H4 (cell line): ENCODE measurements around the gene PLEKHB2. TPM values are rescaled to one million over a fixed set of nuclear protein-coding genes. Genes with fewer than 3 reads are reported as not detected.
"Not testable (repeated sequence)": the region's sequence is repeated elsewhere in the genome, so short reads cannot be mapped to it uniquely, and the experiment has no call there.

Experiments
- DNase-seq: peaks from one replicate; pipeline ENCODE4 v3.0.0-alpha.2; 2015; ENCODE audit warnings: low spot score
- total RNA-seq: library from RNA; depleted of rRNA; stranded (reverse); fragments of >200 nt; shearing (Covaris generic); gene quantifications from 2 replicates; pipeline ENCODE4 v1.2.3, GENCODE V29; 2014; rRNA removed

Gene PLEKHB2, protein sequence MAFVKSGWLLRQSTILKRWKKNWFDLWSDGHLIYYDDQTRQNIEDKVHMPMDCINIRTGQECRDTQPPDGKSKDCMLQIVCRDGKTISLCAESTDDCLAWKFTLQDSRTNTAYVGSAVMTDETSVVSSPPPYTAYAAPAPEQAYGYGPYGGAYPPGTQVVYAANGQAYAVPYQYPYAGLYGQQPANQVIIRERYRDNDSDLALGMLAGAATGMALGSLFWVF
- 122 and 125 TPM in 2 replicates for total RNA-seq

DNA sequence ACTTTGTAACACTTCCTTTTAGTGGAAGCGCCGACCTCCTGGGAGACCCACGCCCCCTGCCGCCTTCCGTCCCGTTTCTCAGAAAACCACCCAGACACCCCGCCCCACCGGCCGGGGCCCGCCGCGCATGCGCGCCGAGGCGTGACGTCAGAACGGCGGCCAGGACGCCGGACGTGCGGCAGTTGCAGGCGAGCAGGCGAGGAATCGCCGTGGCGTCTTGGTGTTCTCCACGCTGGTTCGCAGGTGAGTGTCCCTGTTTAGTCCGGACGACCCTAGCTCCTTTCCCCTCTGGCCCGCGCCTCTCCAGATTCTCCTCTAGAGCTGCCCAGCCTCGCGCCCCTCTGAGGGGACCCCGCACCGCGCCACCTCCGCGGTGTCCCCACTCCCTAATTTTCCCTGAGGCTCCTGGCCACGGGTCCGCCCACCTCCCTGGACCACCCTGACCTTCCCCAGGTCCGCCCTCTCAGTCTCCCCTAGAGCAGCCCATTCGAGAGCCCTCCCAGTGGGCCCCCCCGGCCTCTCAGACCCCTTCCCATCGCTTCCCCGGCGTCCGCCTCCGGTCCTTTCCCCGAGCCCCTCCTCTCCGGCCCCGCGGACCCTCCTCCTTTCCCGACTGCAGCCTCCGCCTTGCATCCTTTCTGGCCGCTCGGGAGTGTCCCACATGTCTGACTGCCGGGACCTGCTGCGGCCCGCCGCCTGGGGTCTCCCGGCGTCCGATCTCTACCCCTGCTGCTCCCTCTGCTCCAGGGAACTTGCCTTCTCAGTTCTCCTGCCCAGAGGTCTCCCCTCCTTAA is at the start of gene PLEKHB2:
PLEKHB2 (plus strand) TSS at position 181 of the 794 bp plus-strand sequence. CDS start 15,606 bp downstream, outside the sequence.
- peak; percentile 78 for DNase-seq

DNA sequence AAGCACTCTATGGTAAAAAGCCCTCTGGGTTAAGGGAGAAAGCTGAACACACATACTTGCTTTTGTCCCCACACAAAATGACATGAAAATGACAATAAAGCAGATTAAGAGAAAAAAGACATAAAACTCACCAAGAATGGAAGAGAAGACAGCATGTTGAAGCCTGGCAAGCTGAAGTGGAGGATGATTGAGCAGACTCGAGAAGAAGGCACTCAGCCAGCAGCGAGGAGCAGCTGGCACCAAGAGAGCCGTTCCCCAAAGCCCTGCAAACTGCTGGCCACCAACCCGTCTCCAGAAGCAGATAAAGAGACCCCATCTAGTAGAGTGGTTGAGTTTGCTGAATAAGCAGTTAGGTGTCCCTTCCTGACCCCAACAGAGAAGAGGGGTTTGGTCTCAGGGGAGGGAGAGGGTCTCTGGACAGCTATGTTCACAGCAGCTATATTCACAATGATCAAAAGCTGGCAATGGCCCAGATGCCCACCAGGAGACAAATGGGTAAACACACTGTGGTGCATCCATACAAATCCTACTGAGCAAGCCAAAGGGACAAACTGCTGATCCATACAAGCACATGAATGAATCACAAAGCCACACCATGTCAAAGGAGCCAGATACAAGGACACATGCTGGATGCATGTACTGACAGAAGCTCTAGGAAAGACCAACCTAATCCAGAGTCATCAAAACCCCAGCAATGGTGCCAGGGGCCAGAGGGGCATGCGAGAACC is 48.8 kb upstream of the PLEKHB2 start:
- DNase-seq = no peak

DNA sequence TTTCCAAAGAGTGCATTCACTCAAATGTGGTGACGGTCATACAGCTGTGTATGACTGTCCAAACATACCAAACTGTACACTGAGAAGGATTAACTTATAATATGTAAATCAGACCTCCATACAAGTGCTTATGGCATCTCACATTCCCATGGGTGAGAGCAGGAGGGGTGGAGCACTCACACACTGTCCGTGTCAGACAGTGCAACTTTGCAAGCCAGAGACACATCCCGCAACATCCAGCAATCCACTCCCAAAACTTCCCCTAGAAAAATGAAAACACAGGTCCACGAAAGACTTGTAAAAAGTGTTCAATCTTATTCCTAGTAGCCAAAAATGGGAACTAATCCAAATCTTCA is 48.2 kb upstream of the PLEKHB2 start:
- no peak for DNase-seq

DNA sequence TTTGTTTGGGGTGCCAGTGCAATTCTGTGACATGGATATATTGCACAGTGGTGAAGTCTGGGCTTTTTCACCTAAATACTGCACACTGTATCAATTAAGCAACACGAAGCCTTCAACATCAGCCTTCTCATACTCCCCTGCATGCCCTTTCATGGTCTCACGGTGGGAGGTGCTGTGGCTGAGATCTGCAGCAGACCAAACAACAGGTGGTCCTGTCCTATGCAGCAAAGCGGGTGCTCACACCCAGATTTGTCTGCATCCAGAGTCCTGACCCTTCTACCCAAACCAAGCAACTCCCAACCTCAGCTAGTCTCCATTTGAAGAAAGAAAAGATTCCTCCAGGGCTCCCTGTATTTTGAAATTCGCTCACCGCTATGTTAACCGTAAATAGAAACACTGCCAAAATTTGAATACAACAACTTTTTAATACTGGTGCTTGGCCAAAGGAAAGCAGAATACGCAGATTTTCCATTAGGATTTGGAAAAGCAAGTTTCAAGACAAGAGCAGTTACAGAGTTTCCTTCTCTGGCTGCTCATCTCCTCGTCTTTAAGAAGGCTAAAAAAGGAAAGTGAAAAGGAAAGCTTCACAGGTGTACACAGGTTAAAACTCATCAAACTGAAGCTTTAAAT is 46.8 kb upstream of the PLEKHB2 start:
- no peak for DNase-seq

DNA sequence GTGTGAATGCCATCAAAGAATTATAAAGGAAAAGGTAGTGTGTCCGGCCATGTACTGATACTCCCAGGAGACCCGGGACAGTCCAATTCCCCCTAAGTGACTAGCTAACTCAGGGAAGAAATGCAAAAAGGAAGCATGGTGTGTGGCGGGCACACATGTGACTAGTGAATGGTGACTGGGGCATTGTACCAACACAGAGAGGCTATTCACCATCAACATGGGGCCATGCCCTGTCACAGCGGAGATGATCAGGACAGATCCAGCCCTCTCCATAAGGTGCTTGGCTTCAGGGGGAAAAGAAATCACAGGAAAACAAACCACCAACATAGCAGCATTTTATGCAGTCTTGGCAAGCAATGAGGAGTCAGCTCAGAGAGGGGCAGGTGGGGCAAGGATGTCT is 46.2 kb upstream of the PLEKHB2 start:
- no peak for DNase-seq

DNA sequence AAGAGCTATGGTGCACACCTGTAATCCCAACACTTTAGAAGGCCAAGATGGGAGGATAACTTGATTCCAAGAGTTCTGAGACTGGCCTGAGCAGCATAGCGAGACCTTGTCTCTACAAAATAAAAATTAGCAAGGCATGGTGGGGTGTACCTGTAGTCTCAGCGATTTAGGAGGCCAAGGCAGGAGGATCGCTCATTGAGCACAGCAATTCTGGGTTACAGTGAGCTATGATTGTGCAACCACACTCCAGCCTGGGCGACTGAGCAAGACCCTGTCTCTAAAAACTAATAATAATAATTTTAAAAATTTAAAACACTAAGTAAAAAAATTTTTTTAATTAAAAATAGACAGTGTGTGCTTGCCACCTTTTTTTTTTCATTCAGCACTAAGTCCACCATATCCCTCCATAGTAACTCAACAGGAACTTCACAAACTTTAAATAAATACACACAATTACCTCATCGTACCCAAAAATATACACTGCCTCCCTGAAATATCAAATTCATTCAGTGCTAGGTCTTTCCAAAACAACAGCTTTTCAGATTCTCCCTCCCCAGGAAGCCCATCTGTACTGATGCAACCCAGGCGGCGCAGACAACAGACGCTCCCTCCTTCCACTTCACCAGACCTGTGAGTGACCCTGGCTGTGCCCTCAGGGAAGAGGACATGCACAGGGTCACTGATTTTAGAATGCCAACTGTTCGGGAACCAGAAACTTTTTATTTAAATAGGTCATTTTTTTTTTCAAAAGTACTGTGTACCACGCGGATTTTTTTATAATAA is 41.4 kb upstream of the PLEKHB2 start:
- no peak for DNase-seq

DNA sequence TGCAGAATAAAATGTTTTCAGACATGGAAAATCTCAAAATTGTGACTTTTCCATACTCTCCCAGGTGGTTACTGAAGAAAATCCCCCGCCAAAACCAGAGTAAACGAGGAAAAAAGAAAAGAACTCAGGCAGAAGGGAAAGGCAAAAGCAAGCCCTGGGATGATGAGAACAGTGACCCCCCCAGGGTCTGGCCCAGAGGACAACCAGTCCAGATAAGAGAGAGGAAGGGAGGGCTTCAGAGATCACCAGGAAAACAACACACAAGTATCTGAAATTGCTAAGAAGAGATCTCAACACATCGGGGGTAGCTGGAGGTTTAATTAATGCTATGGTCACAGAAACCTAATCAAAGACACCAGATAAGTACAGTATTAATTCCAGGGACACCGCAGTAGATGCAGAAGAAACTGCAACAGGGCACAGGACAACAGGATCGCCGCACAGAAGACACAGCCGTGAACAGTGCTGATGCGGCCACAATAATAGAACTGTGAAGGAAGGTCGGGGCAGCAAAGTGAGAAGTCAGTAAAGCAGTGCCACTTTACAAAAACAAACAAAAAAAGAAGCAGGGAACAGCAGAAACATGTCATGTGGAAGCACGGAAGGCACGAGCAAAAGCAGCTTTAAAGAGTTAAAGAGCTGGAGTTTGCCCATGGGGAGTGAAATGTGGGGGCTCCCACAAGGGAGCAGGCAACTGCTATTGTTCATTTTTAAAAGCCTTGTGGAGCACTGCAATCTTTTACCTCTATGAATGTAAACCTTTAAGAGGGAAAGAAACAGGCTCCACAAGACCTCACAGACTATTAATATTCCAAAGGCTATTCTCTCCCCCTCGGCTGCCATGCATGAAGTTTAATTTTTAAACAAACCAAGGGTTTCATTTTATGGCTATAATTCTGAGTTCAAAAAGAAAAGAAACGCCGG is 40.3 kb upstream of the PLEKHB2 start:
- no peak for DNase-seq

DNA sequence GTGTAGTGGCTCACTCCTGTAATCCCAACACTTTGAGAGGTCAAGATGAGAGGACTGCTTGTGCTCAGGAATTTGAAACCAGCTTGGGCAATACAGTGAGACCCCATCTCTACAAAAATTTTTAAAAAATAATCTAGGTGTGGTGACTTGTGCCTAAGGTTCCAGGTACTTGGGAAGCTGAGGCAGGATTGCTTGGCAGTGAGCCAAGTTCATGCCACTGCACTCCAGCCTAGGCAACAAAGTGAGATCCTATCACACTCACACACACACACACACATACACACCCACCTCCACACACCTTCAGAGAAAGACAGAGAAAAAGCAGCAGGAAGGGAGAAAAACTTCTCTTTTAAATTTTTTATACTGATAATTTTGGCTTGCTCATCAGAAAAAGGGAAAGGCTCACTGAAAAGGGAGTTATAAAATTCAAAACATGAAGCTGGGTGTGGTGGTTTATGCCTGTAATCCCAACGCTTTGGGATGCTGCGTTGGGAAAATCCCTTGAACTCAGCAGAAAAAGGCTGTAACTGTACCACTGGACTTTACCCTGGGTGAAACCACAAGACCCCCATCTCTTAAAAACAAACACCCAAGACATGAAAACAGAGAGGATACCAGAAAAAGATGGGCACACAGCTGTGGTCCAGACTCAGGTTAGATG is 37.5 kb upstream of the PLEKHB2 start:
- no peak for DNase-seq

DNA sequence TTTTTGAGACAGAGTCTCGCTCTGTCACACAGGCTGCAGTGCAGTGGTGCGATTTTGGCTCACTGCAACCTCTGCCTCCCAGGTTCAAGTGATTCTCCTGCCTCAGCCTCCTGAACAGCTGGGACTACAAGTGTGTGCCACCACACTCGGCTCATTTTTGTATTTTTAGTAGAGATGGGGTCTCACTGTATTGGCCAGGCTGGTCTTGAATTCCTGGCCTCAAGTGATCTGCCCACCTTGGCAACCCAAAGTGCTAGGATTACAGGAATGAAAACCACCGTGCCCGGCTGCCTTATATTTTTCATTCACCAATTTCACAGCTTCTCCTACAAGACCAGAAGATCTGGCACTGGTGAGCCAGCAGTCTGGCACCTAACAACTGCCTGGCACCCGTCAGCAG is 37.0 kb upstream of the PLEKHB2 start:
- DNase-seq = not testable (repeated sequence)

DNA sequence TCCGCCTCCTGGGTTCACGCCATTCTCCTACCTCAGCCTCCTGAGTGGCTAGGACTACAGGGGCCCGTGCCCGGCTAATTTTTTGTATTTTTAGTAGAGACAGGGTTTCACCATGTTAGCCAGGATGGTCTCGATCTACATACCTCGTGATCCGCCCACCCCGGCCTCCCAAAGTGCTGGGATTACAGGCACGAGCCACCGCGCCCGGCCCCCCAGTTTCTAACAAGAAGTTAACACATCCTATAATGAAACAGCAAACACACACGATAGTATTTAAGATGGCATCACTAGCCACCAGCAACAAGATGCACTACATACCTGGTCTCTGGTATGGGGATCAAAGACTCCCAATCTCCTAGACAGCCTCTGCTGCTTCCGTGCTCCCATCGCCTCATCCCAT is 29.6 kb upstream of the PLEKHB2 start:
- DNase-seq = not testable (repeated sequence)

DNA sequence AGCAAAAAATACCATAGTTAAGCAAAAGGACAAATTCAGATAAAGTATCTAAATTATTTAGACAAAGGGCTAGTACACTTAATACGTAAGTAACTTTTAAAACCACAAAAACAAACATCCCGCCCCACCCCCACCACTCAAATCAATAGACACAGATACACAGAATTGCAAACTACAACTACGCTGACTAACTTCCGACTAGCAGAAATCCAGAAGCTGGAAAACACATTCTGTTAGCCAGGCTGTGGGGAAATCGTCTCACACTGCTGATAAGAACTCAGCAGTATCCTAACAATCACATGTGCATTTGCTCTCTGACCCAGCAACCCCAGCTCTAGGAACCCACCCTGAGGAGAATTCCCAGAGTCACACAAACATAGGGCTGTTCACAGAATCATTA is 28.4 kb upstream of the PLEKHB2 start:
- no peak for DNase-seq

DNA sequence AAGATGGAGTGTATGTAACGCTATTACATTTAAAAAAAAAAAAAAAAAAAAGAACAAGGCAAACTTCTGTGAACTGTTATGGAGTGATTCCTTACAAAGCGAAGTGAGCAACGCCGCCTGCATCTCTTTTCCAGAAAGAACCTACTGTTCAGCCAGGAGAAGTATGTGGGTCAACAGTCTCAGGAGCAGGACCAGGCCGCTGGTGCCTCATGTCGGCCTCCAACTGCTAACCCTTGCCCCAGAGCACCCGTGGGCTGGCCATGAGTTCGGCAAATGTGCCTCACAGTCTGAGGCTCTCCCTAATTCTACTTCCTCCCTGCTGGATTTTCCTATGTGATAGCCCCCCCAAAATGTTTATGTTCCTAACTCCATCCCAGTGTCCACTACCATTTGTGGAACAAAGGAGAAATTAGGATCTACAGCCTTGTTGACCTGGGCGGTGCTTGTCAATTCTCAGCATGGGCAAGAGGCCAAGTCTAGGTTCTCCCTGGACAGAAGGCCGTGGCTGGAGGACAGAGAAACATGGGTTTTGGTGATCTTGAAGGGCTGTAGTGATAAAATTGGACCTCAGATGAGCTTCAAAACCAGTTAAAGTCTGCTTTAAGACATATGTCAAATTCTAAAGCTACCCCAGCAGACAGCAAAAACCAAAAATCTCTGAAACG is 27.8 kb upstream of the PLEKHB2 start:
- DNase-seq = no peak

DNA sequence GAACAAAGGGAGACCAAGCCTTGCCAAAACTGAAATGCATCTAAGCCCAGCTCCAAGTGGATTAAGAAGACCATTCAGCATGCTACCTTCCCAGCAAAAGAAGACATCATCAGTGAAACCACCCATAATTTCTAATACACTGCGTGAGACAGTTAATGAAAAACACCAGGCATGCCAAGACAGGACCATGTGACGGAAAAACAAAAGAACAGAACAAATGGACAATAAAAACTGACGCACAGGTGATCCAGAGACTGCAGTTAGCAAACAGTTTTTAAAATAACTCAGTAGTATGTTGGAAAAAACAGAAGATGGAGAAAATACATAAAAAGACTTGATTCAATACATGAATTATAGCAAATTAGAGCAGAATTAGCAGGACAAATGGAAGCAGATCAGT is 27.2 kb upstream of the PLEKHB2 start:
- no peak for DNase-seq

DNA sequence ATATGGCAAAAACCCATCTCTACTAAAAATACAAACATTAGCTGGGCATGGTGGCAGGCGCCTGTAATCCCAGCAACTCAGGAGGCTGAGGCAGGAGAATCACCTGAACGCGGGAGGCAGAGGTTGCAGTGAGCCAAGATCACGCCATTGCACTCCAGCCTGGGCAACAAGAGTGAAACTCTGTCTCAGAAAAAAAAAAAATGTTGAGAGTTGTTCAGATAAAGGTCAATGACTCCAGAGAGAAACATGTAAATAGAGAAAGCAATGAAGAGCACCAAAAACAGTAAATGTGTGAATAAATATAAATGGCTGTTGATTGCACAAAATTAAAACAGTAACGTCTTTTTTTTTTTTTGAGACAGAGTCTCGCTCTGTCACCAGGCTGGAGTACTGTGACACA is 25.2 kb upstream of the PLEKHB2 start:
- not testable (repeated sequence) for DNase-seq

DNA sequence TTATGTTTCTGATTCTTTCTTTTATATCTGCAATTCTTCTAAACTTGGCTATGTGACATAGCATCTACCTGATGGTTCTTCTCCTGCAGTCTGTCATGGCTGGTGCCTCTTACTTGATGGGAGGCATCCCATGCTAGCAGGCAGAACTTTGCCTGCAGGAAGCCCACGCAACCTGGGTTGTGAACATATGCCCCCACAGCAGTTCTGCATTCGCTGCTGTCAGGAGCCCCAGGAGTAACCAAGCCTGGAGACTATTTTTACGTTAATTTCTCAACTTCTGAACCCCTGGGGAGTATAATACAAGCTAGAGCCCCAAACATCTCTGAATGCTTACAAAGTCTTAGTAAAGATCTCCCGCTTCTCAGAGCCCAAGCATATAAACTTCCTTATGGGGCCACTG is 23.9 kb upstream of the PLEKHB2 start:
- no peak for DNase-seq

DNA sequence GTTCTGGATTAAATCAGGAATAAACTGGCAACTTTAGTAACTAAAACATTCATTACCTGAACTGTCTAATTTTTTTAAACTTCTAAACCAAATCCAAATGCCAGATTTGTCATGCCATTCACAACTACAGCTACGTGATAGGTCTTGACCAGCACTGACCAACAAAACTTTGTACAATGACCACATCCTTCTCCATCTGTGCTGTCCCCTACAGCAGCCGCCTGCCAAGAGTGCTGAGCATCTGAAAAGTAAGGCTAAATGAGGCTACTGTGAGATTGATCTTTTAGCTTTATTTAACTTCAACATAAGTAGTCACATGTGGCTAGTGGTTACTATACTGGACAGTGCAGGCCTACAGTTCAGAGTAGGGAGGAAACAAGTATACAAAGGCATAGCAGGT is 19.5 kb upstream of the PLEKHB2 start:
- no peak for DNase-seq

DNA sequence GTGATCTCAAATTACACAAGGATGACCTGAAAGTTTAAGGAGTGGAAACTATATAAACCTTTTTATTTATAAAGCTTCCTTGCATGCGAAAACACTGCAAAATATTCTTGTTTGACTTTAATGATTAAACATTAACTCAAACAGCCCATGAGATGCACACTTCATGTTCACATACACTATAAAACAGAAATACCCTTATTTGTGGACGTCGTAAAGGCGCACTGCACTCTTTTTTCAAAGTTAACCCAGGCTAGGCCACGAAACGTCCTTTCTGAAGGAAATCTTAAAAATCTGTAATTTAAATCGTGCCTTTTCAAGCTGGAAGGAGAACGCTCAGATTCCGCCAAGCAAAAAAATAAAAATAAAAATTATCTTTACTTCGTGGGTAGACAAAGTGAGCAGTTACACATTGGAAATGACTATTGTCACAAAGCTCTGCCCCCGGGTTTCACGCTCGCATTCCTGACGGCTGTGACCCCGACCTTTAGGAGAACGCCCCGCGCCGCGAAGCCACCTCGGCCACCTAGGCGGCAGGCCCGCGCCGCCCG is 12.6 kb upstream of the PLEKHB2 start:
- DNase-seq = no peak

DNA sequence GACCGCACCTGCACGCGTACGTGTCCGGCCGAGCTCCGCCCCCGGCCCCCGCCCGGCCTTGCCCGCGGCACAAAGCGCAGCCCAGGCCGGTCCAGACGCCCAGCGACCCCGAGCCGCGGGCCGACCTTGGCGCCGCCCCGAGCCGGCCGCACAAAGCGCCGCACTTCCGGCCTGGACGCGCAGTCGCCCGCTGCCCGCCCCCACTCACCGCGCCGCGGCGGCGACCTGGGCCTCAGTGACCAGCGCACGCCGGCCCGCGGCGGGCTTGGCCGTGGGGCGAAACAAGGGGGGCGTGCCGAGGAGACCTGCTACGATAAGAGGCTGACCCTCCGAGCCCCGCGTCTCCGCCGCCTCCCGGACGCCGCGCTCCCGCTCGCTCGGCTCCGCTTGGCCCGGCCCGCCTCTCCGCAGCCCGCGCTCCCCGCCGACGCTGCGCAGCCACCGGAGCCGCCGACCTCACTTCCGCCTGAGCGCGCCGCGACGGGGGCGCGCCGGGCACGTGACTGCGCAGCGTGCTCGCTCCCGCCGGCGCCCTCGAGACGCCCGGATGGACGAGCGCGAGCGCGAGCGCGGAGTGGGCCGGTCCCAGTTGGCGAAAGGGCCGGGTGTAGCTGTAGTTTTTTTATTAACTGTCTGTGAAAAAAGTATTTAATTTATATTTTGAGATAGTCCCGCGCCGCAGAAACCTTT is 12.0 kb upstream of the PLEKHB2 start, which contains the start of gene FAM168B:
FAM168B (minus strand) TSS at position 455 of the 690 bp plus-strand sequence. CDS start 10,814 bp downstream, outside the sequence.
- peak; percentile 77 for DNase-seq
